IPS-18c (cell line): ENCODE measurements around the gene TMEM69.

Experiments used
- H3K4me3 ChIP-seq: 2 replicates; pipeline ENCODE4 v1.7.0; 2013; ENCODE audit warnings: low read depth, mild to moderate bottlenecking, low read length, moderate library complexity; ENCODE audit not compliant: insufficient read depth
- H3K9me3 ChIP-seq: one replicate; pipeline ENCODE4 v1.6.1; 2013; ENCODE audit warnings: mild to moderate bottlenecking, low read length, moderate library complexity; ENCODE audit not compliant: control insufficient read depth, insufficient read depth

TMEM69 gene, protein sequence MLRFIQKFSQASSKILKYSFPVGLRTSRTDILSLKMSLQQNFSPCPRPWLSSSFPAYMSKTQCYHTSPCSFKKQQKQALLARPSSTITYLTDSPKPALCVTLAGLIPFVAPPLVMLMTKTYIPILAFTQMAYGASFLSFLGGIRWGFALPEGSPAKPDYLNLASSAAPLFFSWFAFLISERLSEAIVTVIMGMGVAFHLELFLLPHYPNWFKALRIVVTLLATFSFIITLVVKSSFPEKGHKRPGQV

DNA sequence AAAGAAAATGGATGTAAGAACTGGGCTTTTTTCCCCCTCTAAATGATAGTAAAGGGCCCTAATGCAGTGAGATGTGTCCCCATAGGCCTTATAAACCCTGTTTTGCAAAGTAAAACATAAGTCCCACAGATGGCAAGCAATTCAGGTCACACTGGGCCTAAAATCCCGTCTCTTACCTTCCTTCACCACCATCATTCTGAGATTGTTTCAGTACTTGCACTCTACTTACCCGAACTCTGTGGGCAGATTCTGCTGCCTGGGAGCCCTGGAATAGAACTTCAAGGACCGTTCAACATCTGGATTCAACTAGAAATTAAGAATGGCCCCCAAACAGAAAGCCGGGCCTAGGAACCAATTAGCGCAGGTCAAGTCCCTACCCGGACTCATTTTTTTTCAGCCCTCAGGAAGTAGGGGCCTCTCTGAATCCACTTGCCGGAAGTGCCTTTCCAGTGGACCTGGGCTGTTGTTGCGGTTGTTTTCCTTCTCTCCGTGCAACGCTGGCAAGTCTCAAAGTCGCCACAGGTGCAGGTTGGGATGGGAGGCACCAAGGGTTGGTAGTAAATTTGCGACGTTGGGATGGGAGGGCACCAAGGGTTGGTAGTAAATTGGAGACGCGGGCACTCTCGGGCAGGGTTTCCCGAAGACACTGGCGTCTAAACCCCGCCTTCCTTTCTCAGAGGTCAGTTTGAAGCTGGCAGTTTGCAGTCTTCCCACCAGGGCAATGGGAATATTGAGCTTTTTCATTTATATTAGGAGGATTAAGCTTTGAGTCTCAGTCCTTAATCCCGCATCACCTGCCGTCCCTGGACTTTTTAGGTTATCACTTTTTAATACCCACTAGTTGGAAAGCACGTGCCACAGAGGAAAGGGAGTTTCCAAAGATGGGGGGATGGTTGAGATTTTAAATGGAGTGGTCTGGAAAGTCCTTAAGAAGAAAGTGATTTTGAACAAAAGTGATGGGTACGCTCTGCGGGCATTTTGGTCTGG, at the start of gene TMEM69:
TMEM69 (plus strand) TSS at position 428 of the 987 bp plus-strand sequence. CDS start 2,888 bp downstream, outside the sequence.
- Histone ChIP-seq H3K4me3 (peak within 1 kb of the TSS; percentile 100), H3K9me3 (no peaks in the 10 kb centered on the region)

DNA sequence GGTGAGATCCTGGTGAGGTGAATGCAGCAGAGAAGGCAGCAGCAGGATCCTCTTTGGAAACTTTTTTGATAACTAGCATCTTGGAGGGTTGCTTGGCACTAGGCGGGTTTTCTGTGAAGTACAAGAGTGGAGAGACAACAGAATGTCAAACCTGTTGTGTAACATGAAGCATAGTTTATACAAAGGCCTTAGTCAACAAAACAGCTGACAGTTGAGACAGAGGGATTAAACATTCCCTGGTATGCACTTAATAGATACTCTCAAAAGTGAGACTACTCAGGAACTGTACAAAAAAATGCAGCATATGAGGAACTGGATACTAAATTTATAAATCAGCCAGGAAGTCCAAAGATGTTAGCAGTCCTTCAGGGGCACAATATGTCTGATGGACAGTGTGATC, 47.7 kb upstream of the TMEM69 start:
- H3K4me3 ChIP-seq, result no peak overlapping the region
- H3K9me3 ChIP-seq, result no peaks in the 10 kb centered on the region

DNA sequence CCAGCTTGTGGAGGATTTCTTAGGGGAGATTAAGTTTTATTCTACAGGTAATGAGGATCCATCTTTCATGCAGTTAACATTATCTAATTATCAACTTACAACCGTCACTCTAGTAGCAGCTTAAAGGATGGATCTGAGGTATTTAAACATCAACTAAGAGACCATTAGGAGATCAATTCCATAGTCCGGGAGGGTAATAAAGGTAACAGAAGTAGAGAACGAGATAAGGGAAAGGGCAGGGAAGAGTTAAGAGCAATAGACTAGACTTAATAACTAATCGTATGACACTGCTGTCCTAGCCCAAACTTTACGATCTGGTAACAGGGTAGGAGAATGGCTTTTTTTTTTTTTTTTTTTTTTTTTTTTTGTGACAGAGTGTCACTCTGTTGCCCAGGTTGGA, 44.7 kb upstream of the TMEM69 start:
- no peaks in the 10 kb centered on the region for H3K9me3 ChIP-seq
- no peak overlapping the region for H3K4me3 ChIP-seq

DNA sequence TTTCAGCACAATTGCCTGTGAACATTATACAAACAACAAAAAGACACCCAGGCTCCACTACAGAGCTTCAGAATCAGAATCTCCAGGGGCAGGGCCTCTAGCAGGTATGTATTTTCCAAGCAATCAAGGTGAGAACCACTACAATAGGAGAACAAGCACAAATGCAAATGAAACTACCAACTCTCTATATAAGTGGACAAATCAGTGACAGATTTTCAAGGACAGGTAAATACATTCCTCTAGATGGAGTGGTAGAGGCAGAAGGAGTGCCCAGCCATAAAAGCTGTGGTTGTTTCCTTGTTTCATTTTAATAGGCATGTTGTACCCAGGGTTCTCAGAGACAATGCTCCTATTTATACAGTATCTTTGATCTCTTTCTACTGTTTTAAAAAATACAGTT, 44.0 kb upstream of the TMEM69 start:
- no peaks in the 10 kb centered on the region for H3K9me3 ChIP-seq
- no peak overlapping the region for H3K4me3 ChIP-seq

DNA sequence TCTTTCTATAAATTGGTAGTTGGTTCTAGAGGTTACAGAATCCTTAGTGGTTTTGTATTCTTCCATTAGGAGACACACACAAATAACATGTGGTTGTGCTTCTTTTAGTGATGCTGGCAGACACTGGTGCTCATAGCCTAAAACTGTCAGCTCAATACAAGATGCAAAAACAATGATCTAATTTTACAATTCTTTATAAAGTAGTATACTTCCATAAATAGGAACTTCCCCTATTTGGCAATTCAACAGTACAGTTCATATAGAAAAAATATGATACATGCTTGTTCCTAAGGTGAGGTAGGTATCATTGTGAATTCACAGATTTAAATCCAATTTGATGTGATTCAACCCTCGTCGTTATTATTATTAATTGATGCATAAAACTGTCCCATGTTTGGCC, 43.3 kb upstream of the TMEM69 start:
- no peak overlapping the region for H3K4me3 ChIP-seq
- H3K9me3 ChIP-seq, result no peaks in the 10 kb centered on the region

DNA sequence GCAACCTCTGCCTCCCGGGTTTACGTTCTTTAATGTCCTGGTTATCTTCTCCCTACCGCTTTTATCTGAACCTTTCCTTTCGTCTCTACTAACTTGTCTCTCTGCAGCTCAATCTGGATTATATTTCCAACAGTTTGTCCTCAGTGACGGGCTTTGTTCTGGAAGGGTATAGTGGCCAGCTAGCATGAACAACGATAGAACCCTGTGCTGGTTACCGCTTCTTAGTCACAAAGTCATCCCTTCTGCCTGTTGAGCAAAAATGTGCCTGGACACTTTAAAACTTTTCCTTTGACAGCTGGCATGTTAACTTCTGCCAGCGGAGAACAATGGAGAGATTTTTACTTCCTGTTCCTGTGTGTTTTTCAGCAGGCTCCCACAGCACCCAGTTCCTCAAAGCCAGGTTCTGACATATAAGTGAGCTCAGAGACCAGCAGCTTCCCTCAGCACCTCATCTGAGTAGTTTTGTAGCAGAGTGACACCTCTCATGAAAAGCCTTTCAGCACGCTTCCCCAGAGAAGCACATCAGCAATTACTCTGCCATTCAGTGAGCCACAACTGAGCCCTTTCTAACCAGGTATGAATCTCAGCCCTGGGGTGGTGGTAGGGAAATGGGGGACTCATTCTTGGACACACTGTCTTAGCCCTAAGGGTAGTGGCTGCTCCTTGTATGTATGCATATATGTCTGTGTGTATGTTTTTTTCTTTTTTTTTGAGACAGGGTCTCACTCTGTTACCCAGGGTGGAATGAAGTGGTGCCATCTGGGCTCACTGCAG, 40.5 kb upstream of the TMEM69 start:
- Histone ChIP-seq H3K4me3 (no peak overlapping the region), H3K9me3 (no peaks in the 10 kb centered on the region)

DNA sequence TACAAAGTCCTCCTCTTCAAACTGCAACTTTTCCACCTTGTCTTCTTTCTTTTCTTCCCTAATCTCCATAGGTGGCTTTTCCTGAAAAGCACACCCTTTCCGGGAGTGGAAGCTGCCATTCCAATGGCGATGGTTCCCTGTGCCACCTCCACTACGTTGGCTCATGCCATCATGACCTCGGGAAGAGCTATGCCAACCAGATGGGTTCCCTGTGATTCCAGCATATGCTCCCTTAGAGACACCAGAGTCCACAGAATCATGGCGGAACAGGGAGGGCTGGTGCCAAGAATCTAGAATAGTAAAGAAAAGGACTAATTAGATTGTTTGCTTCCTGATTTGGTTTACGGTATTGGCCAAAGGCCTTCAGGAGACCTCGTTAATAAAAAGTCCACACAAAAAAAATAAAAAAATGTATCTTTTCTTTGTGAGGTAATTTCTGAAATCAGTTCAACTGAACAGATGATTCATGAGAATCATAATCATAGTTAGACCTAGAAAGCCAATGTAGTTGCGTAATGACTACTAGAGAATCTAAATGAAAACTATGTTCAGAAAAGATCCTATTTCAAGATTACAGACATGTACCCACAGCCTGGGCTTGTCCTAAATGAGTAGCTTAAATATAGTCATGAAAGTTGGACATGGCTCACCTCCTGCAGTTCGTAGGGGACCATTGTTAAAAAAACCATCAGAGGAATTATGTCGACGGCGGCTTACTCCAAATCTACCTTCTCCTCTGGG, 33.3 kb upstream of the TMEM69 start:
- no peaks in the 10 kb centered on the region for H3K9me3 ChIP-seq
- no peak overlapping the region for H3K4me3 ChIP-seq

DNA sequence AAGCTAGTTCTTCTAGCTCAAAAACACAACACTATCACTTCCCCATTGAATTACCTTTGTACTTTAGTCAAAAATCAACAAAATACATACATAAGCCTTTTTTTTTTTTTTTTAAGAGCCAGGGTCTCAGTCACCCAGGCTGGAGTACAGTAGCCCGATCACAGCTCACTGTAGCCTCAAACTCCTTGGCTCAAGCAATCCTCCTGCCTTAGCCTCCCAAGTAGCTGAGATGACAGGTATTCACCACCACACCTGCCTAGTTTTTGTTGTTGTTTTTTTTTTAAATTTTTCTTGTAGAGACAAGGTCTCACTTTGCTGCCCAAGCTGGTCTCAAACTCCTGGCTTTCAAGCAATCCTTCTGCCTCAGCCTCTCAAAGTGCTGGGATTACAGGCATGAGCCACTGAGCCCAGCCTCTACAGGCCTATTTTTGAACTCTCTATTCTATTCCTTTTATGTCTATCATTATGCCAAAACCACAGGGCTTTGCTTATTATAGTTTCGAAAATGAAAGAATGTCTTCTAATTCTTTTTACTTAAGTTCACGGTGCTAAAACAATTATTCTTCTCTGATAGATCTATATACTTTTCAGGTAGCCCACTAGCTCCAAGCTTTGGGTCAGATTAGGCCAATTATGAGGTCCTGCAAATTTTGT, 31.3 kb upstream of the TMEM69 start:
- no peaks in the 10 kb centered on the region for H3K9me3 ChIP-seq
- H3K4me3 ChIP-seq, result no peak overlapping the region

DNA sequence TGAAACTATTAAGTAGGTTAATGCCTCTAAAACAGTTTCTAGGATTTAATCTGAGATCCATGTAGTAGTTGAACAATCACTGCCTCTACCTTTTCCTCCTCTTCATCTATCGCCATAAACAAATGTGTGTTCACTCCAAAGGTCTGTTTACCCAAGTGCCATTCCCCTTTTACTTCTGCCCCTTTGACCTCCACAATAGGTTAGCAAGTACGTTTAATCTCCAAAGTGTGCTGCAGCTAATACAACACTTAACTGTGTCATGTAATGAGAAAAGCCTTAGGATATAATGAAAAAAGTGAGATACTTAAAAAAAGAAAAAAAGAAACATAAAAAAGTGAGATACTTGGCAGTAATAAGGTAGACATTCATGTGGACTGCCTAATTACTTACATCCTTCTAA, 29.8 kb upstream of the TMEM69 start:
- H3K4me3 ChIP-seq, result no peak overlapping the region
- no peaks in the 10 kb centered on the region for H3K9me3 ChIP-seq

DNA sequence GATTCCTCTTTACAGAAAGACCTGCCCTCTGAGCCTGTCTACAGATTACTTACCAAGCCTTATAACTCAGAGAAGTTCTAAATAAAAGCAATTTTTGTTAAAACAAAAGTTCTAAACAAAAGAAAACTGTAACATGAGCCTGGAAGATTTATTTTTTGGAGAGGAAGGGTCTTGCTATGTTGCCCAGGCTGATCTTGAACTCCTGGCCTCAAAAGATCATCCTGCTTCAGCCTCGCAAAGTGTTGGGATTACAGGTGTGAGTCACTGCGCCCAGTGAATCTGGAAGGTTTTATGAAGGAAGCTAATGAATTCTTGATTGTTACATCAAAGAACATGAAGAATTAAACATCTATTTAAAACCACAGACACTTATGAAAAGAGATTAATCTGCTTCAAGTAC, 28.8 kb upstream of the TMEM69 start:
- no peaks in the 10 kb centered on the region for H3K9me3 ChIP-seq
- no peak overlapping the region for H3K4me3 ChIP-seq

DNA sequence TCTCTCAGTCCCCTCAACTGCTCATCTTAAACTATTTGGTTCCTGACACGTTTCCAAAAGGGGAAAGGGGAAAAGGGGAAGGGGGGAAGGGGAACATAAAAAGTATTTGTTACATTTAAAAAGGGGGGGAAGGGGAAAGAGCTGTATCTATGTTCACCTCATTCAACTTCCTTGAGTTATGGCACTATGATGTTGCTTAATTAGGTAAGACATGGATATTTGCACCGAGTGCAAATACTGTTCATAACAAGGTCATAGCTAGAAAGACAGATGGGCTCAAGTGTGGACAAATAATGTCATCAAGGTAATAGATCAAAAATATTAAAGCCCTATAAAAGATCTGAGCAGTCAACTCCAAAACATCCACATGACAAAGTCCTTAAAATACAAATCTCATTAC, 27.6 kb upstream of the TMEM69 start:
- Histone ChIP-seq H3K9me3 (no peaks in the 10 kb centered on the region), H3K4me3 (no peak overlapping the region)

DNA sequence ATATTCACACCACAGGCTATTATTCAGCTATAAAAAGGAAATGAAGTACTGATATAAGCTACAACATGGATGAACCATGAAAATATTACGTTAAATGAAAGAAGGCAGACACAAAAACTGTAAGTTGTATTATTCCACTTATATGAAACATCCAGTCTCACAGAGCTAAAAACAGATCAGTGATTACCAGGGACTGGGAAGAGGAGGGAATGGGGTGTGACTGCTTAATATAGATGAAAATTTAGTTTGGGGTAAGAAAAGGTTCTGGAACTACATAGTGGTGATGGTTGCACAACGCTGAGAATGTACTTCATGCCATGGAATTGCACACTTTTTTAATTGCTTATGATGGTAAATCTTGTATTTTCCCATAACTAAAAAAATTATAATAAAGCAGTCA, 21.1 kb upstream of the TMEM69 start:
- H3K4me3 ChIP-seq, result no peak overlapping the region
- no peaks in the 10 kb centered on the region for H3K9me3 ChIP-seq

DNA sequence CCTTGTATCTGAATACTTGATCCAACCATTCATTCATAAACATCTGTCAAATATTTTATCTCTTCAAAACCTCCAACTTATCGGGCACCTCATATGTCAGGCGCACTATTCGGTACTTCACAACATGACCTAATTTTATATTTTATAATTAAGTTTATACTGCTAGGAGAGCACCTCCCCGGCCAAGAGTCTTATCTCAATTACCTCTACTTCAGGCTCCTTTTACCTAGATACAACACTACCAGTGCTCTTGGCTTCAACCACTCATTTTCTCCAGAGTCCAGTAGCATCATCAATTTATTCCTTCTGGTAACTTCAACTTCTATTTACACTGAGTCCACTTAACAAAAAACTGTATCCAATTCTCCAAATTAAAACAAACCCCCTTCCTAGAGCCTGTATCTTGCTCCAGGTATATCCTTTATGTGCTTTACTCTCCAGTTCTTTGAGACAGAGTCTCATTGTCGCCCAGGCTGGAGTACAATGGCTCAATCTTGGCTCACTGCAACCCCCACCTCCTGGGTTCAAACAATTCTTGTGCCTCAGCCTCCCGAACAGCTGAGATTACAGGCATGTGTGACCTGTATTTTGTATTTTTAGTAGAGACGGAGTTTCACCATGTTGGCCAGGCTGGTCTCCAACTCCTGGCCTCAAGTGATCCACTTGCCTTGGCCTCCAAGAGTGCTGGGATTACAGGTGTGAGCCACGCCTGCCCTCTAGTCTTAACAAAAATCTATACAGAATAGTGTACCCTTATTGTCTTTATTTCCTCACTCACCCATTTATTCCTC, 20.5 kb upstream of the TMEM69 start:
- Histone ChIP-seq H3K9me3 (no peaks in the 10 kb centered on the region), H3K4me3 (no peak overlapping the region)

DNA sequence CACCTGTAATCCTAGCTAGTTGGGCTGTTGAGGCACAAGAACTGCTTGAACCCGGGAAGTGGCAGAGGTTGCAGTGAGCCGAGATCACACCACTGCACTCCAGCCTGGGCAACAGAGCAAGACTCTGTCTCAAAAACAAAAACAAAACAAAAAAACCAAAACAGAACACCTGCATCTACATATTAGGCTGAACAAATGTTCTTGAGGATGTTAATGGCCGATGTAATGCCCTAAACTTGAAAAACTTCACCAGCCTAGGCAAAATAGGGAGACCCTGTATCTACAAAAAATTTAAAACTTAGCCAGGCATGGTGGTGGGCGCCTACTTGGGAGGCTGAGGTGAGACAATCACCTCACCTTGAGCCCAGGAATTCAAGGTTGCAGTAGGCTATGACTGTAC, 19.5 kb upstream of the TMEM69 start:
- H3K4me3 ChIP-seq, result no peak overlapping the region
- no peaks in the 10 kb centered on the region for H3K9me3 ChIP-seq

DNA sequence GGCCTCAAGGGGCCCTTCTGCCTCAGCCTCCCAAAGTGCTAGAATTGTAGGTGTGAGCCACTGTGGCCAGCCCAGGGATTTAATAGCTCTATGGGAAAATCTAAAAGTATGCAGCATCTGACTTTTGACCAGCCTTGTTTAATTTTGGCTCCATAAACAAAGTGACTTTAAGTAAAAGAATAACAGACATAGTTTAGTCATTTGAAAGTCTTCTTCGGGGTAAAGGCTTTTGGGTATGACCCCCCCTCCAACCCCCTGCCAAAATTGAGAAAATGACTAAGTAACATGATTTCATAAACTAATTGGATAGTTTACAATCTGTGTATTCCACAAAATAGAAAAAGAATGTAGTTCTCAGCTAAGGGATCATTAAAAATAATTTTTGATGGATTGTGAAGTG, 18.6 kb upstream of the TMEM69 start:
- H3K9me3 ChIP-seq, result no peaks in the 10 kb centered on the region

More for the DNA sequence above, 18.6 kb upstream of the TMEM69 start:
- no peak overlapping the region for H3K4me3 ChIP-seq
